ENCODE data around the gene KBTBD12.
"Not testable (repeated sequence)": the region's sequence is repeated elsewhere in the genome, so short reads cannot be mapped to it uniquely, and the experiment has no call there.

The KBTBD12 gene

DNA sequence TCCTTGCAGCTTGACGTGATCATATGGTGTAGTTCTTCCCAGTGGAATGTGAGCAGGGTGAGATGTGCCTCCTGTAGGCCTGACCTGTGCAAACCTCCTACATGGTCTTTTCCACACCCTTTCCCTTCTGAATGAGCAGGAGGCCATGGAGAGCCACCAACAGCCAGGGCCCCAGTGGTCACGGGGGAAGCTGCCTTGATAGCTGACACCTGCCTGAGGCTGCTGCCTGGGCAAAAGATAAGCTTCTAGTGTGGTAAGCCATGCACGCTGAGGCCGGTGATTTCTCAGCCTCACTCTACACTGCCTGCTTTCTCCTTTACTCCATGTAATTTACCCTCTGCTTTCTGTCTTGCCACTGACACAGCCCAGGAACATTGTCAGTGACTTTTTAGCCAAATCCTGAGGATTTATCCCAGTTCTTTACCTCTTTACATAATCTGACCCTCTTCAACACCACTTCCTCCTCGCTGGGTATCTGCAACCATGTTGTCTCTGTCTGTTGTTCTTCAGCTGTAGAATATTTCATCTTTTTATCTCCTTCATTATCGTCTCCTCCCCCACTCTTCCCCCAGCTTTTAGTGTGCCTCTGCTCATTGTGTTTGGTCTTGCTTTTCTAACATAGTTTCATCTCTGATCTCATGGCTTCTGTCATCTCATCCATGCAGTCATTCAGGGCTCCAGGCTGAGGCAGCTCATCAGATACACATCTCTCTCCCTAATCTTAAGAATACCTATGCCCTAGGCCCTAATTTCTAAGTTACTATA is 11.2 kb upstream of the KBTBD12 start:
- DNase-seq (ENCODE audit: low read depth in 3 of 3), result no peak

DNA sequence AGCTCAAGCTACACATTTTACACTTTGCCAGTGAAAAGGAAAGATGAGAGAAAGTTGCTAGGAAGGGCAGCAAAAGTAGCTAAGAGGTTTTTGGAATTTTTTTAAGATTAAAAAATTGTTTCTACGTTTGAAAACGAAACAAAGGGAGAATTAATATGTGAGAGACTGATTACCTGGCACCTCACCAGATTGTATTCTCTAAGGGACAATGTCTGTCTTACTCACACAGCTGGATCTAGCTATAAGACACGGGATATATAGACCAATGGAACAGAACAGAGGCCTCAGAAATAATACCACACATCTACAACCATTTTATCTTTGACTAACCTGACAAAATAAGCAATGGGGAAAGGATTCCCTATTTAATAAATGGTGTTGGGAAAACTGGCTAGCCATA is 9.5 kb upstream of the KBTBD12 start:
- no peak for DNase-seq (ENCODE audit: low read depth in 3 of 3)

DNA sequence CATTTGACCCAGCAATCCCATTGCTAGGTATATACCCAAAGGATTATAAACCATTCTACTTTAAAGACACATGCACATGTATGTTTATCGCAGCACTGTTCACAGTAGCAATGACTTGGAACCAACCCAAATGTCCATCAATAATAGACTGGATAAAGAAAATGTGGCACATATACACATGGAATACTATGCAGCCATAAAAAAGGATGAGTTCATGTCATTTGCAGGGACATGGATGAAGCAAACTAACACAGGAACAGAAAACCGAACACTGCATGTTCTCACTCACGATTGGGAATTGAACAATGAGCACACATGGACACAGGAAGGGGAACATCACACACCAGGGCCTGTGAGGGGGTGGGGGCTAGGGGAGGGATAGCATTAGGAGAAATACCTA is 8.4 kb upstream of the KBTBD12 start:
- not testable (repeated sequence) for DNase-seq (ENCODE audit: low read depth in 3 of 3)

DNA sequence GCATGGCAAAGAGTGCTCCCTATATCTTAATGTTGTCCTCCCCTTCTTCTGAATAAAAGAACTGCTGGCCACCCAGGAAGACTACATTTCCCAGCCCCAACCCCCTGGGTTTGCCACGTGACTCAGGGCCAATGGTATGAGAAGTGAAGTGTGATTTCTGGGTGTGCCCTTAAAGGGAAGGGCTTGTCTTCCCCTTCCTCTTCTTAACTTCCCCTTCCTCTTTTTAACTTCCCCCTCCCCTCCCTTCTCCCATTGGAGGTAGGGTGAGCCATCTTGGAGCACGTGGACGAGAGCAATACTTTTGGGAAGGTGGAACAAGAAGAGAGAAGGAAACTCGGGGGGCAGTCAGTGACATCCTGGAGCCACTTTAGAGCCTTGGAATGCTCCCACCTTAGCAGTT is 6.8 kb upstream of the KBTBD12 start:
- no peak for DNase-seq (ENCODE audit: low read depth in 3 of 3)

DNA sequence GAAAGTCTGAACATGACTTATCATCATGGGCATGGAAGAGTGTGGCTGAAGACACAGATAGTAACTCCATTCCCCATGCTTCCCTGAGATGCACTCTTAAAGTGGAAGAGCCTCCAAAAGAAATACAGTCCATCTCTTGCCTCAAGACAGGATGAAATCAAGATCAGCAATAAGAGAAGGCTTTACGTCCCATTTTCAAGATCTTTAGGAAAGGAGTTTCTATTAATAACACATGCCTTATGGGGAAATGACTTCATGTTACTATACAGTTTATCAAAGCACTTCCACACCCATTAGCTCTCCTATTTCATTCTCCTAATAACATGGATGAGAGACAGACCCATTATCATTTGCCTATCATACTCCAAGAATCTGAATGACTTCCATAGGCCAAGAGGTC is 6.1 kb upstream of the KBTBD12 start:
- no peak for DNase-seq (ENCODE audit: low read depth in 3 of 3)

DNA sequence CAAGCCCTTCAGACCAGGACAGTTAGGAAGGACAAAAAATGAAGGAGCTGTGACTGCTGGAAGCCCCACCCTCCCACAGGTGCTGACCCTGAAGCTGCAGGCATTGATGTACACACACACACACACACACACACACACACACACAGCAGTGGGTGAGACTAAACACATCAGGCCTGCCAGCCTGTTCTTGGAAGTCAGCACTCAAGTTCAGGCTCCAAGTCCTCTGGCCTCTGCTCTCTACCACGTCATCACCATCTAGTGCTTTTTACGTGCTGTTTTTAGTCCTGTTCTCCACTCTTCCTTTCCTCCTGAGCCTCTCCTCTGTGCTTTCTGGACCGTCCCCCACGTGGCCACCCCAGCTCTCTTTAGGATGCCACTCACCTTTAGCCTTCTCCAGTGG is 5.4 kb upstream of the KBTBD12 start:
- DNase-seq (ENCODE audit: low read depth in 3 of 3), result no peak

DNA sequence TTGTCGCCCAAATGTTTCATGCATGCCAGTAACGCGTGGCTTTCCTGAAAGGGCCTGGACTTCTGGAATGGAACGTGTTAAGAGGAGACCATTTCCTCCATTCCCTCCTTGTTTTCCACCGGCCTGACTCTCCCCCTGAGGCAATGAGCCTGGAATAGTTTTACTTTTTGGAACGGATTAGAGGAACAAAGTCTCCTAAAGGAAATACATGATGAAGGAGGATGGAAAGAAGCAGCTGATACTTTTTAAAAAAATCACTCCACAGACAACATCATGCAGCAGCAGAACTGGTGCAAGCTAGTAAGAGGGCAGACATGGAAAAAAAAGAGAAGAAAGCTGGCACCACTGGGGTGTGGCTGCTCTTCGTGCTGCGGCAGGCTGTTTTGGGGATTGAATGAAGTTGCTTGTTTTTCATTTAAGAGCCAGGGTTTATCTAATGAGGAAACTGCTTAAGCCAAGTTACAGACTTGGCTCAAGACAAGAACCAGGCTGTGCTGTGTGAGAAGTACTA is 3.6 kb upstream of the KBTBD12 start:
- no peak for DNase-seq (ENCODE audit: low read depth in 3 of 3)

DNA sequence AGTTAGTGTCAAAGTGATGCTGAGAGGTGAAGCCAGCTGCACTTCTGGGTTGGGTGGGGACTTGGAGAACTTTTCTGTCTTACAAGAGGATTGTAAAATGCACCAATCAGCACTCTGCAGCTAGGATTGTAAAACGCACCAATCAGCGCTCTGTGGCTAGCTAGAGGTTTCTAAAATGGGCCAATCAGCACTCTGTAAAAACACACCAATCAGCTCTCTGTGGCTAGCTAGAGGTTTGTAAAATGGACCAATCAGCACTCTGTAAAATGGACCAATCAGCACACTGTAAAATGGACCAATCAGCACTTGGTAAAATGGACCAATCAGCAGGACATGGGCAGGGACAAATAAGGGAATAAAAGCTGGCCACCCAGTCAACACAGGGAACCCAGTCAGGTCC is 1.2 kb upstream of the KBTBD12 start:
- not testable (repeated sequence) for DNase-seq (ENCODE audit: low read depth in 3 of 3)

DNA sequence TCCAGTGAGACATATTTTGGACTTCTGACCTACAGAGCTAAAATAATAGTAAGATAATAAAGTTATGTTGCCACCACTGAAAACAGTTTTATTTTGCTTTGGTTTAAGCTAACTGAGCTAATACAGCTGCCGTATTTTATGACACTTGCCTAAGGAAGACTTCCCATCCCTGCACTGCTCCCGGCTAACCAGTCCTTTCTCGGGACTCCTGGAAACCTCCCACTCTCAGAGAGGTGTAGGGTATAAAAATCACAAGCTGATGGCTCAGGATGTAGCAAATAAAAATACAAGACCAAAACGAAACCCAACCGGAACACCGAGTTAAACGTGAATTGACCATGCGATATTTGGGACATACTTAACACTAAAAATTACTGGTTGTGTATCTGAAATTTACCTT is 448 bp upstream of the KBTBD12 start:
- DNase-seq (ENCODE audit: low read depth in 3 of 3), result no peak

DNA sequence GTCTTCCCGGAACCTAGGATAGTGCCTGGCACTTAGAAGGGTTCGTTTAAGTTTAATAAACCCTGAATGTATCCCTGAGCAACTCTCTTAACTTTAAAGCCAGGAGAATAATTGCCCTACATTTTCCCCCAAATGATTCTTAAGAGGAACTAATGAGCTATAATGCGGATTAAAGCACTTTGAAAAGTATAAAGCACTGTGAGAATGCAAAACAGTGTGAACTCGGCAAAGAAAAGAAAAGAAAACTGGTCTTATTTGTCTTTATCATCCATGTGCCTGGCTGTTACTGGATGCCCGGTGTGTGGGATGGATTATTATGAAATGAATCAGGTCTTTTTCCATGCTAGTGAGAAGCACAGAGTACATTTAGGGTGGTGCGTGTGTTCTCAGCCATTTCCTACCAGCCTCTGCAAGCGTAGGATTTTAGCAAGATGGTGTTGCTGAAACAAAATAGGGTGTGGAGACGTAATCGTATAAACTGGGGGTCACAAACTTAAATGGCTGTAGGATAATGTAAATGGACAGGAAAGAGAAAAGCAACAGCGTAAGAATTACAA is 983 bp downstream of the KBTBD12 start:
- DNase-seq (ENCODE audit: low read depth in 3 of 3), result no peak

DNA sequence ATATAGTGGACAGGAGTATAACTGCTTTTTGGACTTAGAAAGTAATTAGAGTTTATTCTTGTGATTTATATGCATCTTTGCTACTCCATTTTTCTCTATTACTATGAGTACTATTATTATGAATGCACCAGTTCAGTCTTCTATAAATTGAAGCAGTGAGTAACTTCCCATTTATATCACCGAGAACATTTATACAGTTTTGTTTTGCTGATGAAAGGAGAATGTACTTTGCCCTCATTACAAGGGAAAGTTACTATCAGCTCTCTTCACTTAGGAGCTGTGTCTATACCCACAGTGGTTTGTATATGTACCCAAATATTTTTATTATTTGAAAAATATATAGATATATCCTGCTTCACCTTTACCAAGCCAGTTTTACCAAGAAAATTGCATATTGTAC is 5.7 kb downstream of the KBTBD12 start:
- no peak for DNase-seq (ENCODE audit: low read depth in 3 of 3)

DNA sequence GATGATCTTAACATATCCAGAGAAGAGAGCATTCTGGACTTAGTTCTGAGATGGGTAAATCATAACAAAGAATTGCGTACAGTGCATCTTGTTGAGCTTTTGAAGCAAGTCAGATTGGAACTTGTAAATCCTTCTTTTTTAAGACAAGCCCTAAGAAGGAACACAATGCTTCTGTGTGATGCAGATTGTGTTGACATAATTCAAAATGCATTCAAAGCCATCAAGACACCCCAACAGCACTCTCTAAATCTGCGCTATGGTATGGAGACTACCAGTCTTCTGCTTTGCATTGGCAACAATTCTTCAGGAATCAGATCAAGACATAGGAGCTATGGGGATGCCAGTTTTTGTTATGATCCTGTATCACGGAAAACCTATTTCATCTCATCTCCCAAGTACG is 8.6 kb downstream of the KBTBD12 start:
- DNase-seq (ENCODE audit: low read depth in 3 of 3), result no peak

DNA sequence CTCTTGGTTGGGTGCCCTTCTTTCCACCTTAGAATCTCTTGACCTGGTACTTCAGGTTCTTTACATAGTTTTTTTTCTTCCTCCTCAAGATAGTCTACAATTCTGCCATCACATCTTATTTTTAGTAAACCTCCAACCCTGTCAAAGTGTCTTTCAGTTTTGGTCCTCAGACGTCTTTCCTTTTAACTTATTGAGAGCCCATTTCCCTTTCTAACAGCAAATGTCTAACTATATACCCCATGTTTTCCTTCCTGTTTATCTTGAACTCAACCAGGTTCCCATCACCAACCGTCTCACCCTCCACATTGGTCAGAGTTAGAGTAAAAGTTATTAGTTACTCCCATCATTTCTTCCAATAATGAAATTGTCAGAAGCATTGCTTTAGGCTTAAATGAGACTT is 10.4 kb downstream of the KBTBD12 start:
- no peak for DNase-seq (ENCODE audit: low read depth in 3 of 3)

DNA sequence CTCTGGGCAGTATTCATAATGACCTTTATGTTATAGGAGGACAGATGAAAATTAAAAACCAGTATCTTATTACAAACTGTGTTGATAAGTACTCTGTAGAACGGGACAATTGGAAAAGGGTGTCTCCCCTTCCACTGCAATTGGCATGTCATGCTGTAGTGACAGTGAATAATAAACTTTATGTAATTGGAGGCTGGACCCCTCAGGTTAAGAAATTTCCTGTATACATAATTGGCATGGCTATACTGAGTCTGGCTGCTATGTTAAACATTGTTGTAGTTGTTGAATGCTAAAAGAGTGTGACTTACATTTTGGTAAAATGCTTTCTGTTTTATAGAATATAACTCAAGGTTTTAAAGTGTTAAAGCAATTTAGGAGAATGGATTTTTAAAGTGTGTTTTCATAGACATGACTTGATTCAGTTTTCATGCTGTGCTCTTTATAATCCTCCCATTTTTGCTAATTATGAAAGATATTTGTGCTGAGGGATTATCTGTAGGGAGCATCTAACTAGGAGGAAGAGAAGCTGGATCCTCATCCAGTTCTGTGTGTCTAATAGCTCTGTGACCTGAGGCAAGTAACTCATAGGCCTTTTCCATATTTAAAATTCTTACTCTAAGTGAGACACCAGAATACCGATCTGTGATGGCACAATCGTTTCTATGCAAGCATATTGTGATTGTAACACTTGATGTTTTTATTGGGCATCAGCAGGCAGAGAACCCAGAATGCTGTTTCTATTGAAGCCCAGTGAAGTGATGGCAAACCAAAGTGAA is 13.0 kb downstream of the KBTBD12 start:
- no peak for DNase-seq (ENCODE audit: low read depth in 3 of 3)

DNA sequence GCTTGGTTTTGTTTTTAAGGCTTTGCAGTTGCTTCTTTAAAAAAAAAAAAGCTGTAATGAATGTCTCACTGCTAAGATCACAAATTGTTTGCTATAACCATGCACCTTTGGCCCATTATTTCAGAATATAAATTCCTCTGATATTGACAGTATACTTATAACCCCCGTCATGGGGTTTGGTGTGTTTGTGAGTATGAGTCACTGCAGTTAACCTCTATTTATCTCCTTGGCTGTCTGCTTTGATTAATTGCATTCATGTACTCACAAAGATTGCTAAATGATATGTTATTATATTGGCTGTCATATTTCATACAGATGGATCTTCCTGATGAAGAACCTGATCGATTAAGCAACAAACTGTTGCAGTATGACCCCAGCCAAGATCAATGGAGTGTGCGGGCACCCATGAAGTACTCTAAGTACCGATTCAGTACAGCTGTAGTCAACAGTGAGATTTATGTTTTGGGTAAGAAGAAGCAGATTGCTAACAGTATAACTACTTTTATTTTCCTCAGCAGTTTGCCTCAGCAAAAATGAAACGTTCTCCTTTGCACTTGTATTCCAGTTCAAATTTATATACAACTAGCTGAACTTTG is 14.9 kb downstream of the KBTBD12 start:
- no peak for DNase-seq (ENCODE audit: low read depth in 3 of 3)

DNA sequence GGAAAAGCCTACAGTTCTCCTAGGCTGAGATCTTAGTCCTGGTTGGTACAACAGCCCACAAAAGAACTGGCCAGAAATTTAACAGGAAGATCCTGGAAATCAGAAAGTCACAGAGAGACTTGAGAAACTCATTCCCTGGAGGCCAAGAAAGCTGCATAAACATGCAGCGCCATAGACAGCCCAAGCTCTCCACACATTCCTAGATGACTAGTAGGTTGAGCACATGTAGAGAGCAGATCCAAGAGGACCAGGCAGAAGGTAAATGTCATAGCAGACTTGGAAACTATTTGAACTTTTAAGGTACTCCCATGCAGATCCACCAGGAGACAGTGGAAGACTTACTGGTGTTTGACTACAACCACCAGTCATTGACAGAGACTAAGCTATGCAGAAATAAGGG is 18.4 kb downstream of the KBTBD12 start:
- DNase-seq (ENCODE audit: low read depth in 3 of 3), result no peak

DNA sequence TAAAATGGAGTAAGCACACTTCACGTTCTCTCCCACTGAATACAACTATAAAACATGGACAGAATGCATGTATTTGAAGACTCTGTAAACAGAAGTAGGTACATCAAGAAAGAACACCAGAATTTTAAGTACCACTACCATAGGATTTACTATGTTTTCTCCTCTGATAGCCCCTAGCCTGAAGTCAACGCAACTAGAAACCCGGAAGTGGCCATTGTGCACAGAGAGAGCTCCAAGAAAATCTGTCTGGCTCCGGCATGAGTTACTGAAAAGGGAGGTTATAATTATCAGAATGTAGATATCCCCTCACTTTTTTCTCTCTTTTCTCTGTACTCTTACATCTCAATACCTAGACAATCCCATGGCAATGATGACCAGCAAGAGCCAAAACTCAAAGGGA is 23.8 kb downstream of the KBTBD12 start:
- DNase-seq (ENCODE audit: low read depth in 3 of 3), result no peak

DNA sequence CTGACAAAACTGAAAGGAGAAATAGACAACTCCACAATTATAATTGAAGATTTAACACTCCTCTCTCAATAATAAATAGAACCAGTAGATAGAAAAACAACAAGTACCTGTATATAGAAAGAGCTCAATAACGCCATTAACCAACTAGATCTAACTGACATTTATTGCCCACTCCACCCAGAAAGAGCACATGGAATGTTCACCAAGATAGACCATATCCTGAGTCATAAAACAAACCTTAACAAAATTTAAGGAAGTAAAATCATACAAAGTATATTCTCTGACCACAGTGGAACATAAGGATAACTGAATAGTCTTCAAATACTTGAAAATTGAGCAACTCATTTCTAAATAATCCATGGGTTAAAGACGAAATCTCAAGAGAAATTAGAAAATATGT is 25.1 kb downstream of the KBTBD12 start:
- DNase-seq (ENCODE audit: low read depth in 3 of 3), result no peak

DNA sequence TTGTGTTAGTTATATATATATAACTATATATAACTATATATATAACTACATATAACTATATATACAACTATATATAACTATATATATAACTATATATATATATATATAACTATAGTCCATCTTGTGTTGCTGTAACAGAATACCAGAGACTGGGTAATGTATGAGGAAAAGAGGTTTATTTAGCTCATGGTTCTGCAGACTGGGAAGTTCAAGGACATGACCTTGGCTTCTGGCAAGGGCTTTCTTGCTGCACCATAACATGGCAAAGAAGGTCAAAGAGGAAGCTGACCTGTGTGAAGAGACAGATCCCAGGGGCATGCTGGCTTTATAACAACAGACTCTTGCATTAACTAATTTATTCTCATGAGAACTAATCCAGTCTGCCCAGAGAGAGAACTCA is 27.6 kb downstream of the KBTBD12 start:
- no peak for DNase-seq (ENCODE audit: low read depth in 3 of 3)

DNA sequence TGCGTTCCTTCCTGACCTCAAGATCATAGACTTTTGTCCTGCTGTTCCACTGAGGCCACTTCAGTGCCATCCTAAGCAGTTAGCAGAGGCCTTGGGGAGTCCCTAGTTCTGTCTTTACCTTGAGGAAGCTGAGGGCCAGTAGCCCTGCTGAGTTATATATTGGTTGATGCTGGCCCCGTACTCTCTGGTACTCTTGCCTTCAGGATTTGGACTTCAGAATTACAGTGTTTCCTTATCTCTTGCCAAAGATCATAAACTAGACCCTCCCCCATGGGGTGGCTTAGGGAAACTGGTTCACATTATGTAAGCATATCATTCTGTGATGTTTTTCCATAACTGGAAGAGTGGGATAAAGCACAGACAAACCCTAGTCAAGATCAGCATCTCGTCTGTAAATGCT is 33.2 kb downstream of the KBTBD12 start:
- no peak for DNase-seq (ENCODE audit: low read depth in 3 of 3)

DNA sequence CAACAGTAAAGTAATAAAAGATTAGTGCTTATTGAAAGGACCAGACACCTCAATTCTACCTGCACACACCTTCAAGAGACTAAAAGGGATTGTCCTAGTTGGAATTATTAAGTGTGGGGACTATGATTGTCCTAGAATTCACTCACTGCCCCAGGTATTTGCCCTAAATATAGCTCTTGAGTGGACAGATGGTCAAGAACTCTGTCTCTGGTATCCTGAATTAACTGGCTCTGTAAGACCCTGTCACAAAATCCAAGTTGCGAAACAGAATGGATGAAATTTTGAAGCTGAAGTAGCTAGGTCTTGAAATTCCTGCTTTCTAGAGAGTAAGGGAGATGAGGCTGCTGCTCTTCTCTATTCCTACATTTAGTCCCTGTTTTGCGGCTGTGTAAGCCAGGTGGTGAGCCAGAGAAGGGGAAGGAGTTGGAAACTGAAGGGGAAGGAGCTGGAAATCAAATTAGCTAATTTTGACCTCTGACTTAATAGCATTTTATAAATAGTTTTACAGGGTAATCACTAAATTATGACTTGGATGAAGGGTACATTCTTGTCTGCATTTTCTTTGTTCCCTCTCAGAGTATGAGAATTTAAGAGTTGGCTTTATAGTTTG is 34.5 kb downstream of the KBTBD12 start:
- DNase-seq (ENCODE audit: low read depth in 3 of 3), result no peak

DNA sequence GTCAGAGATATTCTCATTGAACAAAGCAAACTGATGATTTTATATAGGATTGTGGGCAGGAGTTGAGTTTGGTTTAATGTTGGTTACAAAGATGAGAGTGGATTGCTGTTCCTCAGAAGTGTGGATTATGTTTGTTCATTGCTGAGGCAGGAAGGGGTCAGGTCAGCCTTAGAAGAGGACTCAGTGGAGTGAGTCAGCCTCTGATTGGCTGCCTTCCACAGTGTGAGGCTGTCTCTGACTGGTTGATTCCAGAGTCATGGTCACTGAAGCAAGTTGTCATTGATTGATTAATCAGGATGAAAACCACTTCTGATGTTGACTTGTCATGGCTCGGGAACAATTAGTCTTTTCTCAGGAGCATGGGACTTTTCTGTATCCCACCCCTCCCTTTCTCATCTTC is 36.2 kb downstream of the KBTBD12 start:
- DNase-seq (ENCODE audit: low read depth in 3 of 3), result no peak
